Measurements from ENCODE around the gene SPANXN3.
"Not testable (repeated sequence)": the region's sequence is repeated elsewhere in the genome, so short reads cannot be mapped to it uniquely, and the experiment has no call there.

Gene SPANXN3, protein sequence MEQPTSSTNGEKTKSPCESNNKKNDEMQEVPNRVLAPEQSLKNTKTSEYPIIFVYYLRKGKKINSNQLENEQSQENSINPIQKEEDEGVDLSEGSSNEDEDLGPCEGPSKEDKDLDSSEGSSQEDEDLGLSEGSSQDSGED

DNA sequence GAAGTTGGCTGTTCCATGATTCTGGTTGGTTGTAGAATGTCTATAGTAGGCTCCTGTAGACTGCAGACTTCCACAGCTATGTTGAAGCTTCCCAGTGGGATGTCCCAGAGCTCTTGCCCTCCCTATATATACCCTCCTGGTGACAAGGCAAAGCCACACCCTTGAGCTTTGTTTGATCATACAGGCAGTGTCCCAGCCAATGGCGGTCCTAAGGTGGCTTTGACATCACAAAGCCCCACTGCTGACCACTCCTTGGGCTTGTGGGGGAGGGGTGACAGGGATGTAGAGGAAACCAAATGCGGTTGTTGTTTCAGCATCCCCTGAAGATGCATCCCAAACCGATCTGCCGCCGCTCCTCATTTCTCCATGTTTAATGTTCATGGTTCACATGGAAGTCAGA lies at the start of gene SPANXN3:
SPANXN3 (minus strand) TSS at position 101 of the 400 bp plus-strand sequence; CDS start at position 17, 84 bp downstream.
- H3K36me3 Mint-ChIP-seq (ENCODE audit: low read depth); H3K27me3 Mint-ChIP-seq (ENCODE audit: low read depth); H3K4me3 Mint-ChIP-seq; H3K27ac Mint-ChIP-seq; H3K4me1 Mint-ChIP-seq (ENCODE audit: low read depth): not testable (repeated sequence)
- peaks cover 14% of the 10 kb centered on the region for H3K9me3 Mint-ChIP-seq

DNA sequence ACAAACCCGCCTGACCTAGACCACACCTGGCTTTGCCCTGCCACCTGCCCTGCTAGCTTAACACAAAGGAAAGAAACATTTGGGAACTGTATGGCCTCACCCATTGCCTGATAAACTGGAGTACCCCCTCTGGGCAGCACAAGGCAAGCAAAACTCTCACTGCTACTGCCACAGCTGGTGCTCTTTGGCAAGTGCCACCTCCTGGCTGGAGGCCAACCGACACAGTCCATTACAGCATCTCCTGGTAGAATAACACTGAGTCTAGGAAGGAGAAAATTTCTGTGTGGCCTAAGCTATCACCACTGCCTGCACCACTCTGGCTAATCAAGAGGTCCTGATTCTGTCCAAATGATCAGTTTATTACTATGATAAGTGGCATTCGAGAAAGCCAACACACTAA lies 18.9 kb upstream of the SPANXN3 start:
- Mint-ChIP-seq H3K27ac (no peak overlapping the region), H3K9me3 (peaks cover 5% of the 10 kb centered on the region), H3K36me3 (ENCODE audit: low read depth) (no peaks in the 10 kb centered on the region), H3K27me3 (ENCODE audit: low read depth) (no peaks in the 10 kb centered on the region), H3K4me3 (no peak overlapping the region), H3K4me1 (ENCODE audit: low read depth) (no peaks in the 10 kb centered on the region)

DNA sequence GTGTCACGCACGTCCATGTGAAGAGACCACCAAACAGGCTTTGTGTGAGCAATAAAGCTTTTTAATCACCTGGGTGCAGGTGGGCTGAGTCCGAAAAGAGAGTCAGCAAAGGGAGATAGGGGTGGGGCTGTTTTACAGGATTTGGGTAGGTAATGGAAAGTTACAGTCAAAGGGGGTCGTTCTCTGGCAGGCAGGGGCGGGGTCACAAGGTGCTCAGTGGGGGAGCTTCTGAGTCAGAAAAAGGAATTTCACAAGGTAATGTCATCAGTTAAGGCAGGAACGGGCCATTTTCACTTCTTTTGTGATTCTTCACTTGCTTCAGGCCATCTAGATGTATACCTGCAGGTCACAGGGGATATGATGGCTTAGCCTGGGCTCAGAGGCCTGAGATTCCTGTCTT lies 15.1 kb downstream of the SPANXN3 start:
- not testable (repeated sequence) for H3K27ac Mint-ChIP-seq; H3K4me3 Mint-ChIP-seq; H3K4me1 Mint-ChIP-seq (ENCODE audit: low read depth); H3K27me3 Mint-ChIP-seq (ENCODE audit: low read depth); H3K36me3 Mint-ChIP-seq (ENCODE audit: low read depth)
- peaks cover 10% of the 10 kb centered on the region for H3K9me3 Mint-ChIP-seq

DNA sequence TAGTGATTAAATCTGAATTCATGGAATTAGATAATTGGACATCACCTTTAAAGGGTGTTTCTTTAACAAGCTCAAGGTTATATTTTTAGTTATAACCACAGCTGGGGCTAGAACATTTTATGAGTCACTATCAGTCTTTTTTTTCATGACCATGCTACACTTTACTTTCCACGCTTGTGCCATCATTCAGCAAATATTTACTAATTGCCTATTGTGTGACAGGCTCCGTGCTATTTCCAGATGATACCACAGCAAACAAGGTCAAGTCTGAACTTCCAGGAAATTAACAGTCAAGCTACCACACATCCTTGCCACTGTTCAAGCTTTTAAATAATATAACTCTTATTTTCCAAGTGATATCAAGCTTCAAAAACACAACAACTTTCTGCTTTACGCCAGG lies 16.5 kb downstream of the SPANXN3 start:
- Mint-ChIP-seq H3K27ac (no peak overlapping the region), H3K4me3 (no peak overlapping the region)

DNA sequence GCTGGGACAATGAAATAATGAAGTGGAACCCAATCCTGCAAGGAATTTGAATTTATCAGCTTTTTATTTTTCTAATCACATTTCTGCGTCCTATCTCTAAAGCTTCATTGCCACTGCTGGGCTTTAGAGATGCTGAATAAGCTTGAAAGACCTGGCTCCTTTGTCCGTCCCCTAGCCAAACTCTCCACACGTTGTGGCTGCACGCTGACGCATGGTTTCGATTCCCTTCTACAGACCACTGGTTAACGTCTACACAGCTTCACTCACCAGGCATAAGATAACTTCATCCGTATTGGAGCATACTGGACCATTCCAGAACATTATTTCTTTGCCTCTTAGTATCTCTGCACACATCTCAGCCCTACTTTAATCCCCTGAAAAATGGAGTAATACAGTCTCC lies 31.2 kb downstream of the SPANXN3 start:
- no peaks in the 10 kb centered on the region for H3K27me3 Mint-ChIP-seq (ENCODE audit: low read depth)
- no peaks in the 10 kb centered on the region for H3K4me1 Mint-ChIP-seq (ENCODE audit: low read depth)
- peaks cover 4% of the 10 kb centered on the region for H3K9me3 Mint-ChIP-seq

More for the DNA sequence above, 16.5 kb downstream of the SPANXN3 start:
- Mint-ChIP-seq H3K9me3 (peaks cover 10% of the 10 kb centered on the region), H3K27me3 (ENCODE audit: low read depth) (no peaks in the 10 kb centered on the region), H3K4me1 (ENCODE audit: low read depth) (no peaks in the 10 kb centered on the region), H3K36me3 (ENCODE audit: low read depth) (no peaks in the 10 kb centered on the region)

DNA sequence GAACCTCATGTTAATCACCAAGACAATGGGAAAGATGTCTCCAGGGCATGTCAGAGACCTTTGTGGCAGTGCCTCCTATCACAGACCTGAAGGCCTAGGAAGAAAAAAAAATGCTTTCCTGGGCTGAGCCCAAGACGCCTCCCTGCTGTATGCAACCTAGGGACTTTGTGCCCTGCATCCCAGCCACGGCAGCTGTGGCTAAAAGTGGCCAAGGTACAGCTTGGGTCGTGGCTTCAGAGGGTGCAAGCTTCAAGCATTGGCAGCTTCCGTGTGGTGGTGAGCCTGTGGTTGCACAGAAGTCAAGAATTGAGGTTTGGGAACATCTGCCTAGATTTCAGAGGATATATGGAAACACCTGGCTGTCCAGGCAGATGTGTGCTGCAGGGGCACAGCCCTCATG lies 40.5 kb downstream of the SPANXN3 start:
- Mint-ChIP-seq H3K9me3 (peaks cover 4% of the 10 kb centered on the region), H3K36me3 (ENCODE audit: low read depth) (no peaks in the 10 kb centered on the region), H3K4me3 (no peak overlapping the region), H3K27ac (no peak overlapping the region), H3K27me3 (ENCODE audit: low read depth) (no peaks in the 10 kb centered on the region), H3K4me1 (ENCODE audit: low read depth) (no peaks in the 10 kb centered on the region)

More for the DNA sequence above, 31.2 kb downstream of the SPANXN3 start:
- H3K36me3 Mint-ChIP-seq (ENCODE audit: low read depth), result no peaks in the 10 kb centered on the region
- no peak overlapping the region for H3K4me3 Mint-ChIP-seq
- no peak overlapping the region for H3K27ac Mint-ChIP-seq

DNA sequence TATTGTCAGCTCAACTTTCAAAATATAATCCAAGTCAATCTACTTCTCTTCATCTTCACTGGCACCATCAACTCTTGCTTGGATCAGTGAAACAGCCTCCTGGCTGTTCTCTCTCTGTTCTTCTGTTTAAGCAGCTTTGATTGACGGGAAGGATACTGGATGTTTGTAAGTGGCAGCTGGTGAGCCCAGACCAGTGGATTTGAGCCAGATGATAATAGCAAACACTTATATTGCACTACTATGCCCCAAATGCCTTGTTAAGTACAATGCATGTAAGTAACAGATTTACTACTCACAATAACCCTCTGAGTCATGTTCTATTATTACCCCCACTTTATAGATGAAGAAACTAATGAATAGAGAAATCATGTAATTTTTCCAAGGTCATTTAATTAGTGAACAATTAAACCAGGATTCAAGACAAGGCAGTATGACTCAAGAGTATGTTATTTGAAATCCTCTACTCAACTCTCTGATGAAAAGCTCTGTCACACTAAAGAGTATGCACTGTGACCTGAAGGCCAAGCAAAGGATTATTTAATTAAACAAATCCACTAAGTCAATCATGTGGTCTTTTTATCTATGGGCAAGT lies 44.8 kb downstream of the SPANXN3 start:
- peaks cover 4% of the 10 kb centered on the region for H3K9me3 Mint-ChIP-seq
- no peak overlapping the region for H3K27ac Mint-ChIP-seq
- no peaks in the 10 kb centered on the region for H3K27me3 Mint-ChIP-seq (ENCODE audit: low read depth)
- H3K36me3 Mint-ChIP-seq (ENCODE audit: low read depth), result no peaks in the 10 kb centered on the region
- H3K4me1 Mint-ChIP-seq (ENCODE audit: low read depth), result no peaks in the 10 kb centered on the region
- no peak overlapping the region for H3K4me3 Mint-ChIP-seq

DNA sequence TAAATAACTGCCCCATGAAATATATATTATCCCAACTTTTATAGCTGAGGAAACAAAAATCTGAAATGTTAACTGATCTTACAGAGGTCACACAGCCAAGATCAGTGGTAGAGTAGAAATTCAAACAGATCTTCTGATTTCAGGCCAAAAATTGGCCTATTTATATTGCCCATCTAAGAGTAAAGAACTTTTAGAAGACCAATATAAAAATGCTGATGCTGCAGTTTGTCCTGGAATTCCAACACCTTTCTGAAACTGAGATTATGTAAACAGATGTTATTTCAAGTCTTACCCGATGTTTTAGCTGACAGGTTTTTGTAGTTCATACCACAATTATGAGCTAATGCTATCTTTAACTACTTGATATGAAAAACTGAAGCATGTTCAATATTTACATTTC lies 51.1 kb downstream of the SPANXN3 start:
- Mint-ChIP-seq H3K4me1 (ENCODE audit: low read depth) (no peaks in the 10 kb centered on the region), H3K4me3 (no peak overlapping the region), H3K27me3 (ENCODE audit: low read depth) (no peaks in the 10 kb centered on the region), H3K9me3 (no peaks in the 10 kb centered on the region), H3K27ac (no peak overlapping the region), H3K36me3 (ENCODE audit: low read depth) (no peaks in the 10 kb centered on the region)

DNA sequence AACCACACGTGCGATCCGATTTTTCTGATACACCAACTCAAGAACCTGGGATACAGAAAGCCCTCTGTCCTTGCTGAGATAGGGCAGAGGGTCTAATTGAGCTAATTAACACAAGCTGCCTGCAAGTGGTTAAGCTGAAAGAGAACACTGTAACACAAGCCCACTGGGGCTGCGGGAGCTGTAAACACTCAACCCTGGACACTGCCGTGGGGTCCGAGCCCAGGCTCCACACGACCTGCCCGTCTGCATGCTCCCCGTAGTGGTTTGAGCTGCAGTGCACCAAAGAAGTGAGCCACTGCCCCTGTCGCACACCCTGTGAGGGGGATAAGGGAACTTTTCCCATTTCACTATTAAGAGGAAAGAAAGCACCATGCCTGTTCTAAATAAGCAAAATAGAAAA lies 54.6 kb downstream of the SPANXN3 start:
- Mint-ChIP-seq H3K27me3 (ENCODE audit: low read depth) (no peaks in the 10 kb centered on the region), H3K36me3 (ENCODE audit: low read depth) (no peaks in the 10 kb centered on the region), H3K4me3 (no peak overlapping the region), H3K9me3 (peaks cover 6% of the 10 kb centered on the region), H3K27ac (no peak overlapping the region), H3K4me1 (ENCODE audit: low read depth) (no peaks in the 10 kb centered on the region)

DNA sequence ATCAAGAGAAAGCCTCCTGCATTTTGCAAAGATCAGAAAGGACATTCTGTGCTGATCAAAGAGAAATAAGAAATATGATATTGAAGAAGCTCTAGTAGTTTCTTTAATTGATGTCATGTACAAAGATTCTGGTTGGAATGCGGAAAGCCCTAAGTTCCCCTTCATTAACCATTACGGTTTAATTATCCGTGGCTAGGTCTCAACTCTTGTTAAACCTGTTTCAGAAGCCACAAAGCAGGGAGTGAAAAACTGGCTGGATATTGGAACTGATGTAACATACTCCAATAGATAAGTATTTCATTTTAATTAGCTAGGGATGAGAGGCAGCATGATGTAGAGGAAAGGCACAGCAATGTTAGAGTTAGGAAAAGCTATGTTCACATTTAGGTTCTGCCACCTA lies 55.7 kb downstream of the SPANXN3 start:
- no peaks in the 10 kb centered on the region for H3K4me1 Mint-ChIP-seq (ENCODE audit: low read depth)
- peaks cover 9% of the 10 kb centered on the region for H3K9me3 Mint-ChIP-seq
- no peaks in the 10 kb centered on the region for H3K27me3 Mint-ChIP-seq (ENCODE audit: low read depth)
- H3K27ac Mint-ChIP-seq, result no peak overlapping the region
- H3K36me3 Mint-ChIP-seq (ENCODE audit: low read depth), result no peaks in the 10 kb centered on the region
- no peak overlapping the region for H3K4me3 Mint-ChIP-seq

Data from T-helper 1 cell treated with Interleukin-12 subunit alpha and Interleukin-12 subunit beta and Interleukin-4 antibody, amounts not matched to agents 30 μg/mL and 1 μg/mL, for 36 hours (primary cell).